GM13977 (cell line): ENCODE results near the gene ZBTB49.

Source experiments
- DNase-seq: peaks from one replicate; pipeline ENCODE4 v3.0.0; 2012; ENCODE audit warnings: low spot score
- in situ Hi-C: fragments of 300-500 bp; cut with MboI; formaldehyde crosslinking; loops from one replicate; pipeline ENCODE4 v1.12.0; 2022; ENCODE audit warnings: low sequenced_read_pairs, low pct_unique_long_range_greater_than_20kb, mixed read lengths, inconsistent platforms; ENCODE audit not compliant: unreplicated experiment
- TF ChIP-seq, protein P1 (sequence below): IDR thresholded peaks from 2 replicates; pipeline ENCODE4 v1.5.1; 2012; ENCODE audit warnings: mild to moderate bottlenecking, control low read depth; ENCODE audit not compliant: insufficient read depth; ENCODE audit errors: extremely low read depth, missing control alignments

ZBTB49 gene

DNA sequence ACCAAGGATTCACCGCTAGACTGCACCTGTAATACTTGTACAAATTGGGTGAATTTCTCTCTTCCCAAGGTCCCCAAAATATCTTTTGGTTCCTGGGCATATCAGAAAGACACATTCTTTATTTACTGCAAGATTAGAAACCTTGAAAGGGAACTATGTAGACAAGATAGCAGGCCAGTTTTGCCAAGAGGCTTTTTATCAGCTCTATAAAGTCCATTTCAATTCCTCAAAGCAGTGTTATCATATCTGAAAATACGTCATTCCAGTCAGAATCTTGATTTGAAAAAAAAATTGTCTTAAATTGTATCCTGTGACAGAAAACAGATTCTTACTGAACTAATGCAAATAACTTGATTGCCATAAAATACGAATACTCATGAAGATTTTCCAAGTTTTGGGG lies 59.8 kb downstream of the ZBTB49 start:
- no peak for DNase-seq
- TF ChIP-seq, protein P1, sequence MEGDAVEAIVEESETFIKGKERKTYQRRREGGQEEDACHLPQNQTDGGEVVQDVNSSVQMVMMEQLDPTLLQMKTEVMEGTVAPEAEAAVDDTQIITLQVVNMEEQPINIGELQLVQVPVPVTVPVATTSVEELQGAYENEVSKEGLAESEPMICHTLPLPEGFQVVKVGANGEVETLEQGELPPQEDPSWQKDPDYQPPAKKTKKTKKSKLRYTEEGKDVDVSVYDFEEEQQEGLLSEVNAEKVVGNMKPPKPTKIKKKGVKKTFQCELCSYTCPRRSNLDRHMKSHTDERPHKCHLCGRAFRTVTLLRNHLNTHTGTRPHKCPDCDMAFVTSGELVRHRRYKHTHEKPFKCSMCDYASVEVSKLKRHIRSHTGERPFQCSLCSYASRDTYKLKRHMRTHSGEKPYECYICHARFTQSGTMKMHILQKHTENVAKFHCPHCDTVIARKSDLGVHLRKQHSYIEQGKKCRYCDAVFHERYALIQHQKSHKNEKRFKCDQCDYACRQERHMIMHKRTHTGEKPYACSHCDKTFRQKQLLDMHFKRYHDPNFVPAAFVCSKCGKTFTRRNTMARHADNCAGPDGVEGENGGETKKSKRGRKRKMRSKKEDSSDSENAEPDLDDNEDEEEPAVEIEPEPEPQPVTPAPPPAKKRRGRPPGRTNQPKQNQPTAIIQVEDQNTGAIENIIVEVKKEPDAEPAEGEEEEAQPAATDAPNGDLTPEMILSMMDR: no peak
- in situ Hi-C loops: no loop called here

DNA sequence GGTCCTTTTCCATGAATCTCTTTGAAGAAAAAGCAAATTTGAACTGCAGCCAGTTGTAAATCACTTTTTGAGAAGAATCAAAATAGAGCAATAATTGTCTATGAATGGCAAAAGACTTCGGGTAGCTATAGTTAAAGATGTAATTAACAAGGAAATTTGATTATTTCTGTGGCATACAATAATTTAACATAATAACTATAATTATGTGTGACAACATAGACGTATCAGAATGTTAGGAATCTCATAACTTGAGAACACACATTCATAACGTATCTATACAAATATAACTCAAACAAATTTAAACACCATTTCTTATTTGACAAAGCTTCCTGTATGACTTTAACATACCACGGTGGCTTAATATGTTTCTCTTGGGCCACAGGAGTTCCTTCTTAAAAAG lies 60.9 kb downstream of the ZBTB49 start:
- no peak for DNase-seq
- TF ChIP-seq, protein P1: no peak
- in situ Hi-C loops: no loop called here

DNA sequence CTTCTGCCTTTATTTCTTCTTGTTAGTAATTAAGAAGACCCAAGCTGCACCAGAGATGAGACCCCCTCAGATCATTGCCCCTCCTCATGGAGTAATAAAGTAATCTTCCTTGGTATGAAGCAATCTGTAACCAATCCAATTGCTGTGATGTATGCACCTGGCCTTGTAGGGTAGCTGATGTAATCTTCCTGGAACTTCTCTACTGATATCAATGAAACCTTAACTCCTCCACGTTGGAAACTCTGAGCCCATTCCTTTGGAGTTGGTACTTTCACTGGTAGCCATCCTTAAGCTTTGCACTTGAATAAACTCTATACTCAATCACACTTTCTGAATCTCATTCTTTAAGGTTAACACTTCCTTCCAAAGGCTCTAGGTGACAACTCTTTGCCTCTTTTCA lies 65.3 kb downstream of the ZBTB49 start:
- in situ Hi-C loops: no loop called here
- TF ChIP-seq, protein P1: no peak
- no peak for DNase-seq

DNA sequence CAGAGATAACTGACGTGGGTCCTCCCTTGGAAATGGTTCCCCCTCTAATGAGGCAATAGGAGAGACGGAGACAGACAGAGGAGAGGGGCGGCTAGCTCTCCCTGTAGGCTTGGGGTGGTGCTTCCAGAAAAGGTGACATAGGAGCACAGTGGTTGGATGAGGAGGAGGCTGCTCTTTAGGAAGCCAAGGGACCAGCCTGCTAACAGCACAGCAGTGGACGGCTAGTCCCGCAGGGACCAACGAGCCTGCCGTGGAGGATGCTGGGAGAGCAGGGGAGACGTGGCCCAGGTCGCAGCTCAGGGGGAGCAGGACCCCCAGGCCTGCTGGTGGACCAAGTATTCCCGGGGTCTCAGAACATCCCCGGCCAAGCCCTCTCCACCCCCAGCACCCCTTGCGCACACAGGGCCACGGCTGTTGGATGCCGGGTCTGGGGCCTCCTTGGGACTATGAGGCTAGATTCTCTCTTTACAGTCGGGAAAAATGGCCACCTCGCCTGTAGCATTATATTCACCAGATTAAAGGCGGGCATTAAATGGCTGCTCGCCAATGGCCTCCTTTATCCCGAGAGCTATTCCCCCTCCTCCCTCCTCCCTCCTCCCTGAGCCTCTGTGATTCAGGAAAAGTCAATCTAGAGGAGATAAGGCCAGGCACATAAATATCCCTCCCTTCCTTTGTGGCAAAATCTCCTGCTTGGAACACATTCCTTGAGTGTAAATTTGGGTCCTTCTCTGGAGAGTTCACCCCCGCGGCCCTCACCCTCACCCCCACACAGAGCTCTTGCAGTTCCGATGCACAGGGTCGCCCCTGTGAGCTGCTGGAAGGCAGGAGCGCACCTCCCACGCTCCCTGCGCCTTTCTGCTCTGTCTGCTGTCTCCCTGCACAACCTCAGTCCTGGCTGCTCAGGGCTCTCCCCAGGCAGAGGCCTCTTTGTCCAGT lies 66.3 kb downstream of the ZBTB49 start:
- in situ Hi-C loops: no loop called here
- TF ChIP-seq, protein P1: no peak

DNA sequence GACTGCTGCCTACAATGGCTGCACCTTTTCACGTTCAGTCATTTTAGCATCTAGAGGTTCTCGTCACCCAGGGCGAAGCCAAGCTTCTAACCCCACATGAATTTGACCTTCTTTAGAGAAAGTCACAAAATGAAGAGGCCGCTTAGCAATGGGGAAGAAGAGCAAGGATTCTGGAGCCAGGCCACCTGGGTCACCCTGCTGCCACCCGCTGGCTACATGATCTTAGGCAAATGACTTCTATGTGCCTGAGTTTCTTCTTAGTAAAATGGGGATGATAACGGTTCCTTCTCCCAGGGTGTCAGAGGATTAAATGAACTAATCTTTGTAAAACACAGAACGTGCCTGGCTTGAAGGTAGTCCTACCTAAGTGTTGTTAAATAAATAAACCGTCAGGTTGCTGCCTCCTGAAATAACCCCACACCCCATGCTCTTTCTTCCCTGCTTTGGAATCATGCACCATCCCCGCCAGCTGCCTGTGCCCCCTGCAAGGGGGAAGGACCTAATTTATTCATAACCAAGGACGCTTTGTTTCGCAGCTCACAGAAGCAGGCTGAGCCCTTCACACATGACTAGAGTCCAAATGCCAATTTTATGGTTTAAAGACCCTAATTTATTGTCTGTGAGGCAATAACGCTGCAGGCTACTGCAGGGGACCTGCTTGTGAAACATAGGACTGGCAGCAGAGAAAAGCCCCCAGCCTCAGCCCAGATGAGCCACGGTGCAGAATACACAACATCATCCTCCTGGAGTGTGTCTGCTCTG lies 68.2 kb downstream of the ZBTB49 start:
- DNase-seq: no peak
- in situ Hi-C loops: no loop called here
- TF ChIP-seq, protein P1: no peak

More for the DNA sequence above, 66.3 kb downstream of the ZBTB49 start:
- no peak for DNase-seq

DNA sequence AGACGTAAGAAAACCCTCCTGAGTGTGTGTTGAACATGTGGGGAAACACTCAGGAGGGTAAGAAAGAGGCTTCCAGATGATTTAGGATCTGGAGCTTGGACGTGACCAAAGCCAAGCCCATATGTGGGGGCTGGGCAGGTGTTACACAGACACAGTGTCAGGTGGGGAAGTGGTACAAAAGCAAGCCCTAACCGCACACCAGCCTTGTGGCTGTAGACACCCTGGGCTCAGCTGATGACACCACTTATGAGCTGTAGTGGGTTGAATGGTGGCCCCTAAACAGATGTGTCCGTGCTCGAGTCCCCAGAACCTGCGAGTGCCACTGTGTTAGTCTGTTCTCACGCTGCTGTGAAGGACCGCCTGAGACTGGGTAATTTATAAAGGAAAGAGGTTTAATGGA lies 71.8 kb downstream of the ZBTB49 start:
- TF ChIP-seq, protein P1: no peak
- in situ Hi-C loops: no loop called here
- no peak for DNase-seq
